HCT116 (cell line): ENCODE measurements around the gene JDP2.

Experiments used
- EZH2 ChIP-seq: fragments of 200-600 bp; sonication (generic); IDR thresholded peaks from 2 replicates; pipeline ENCODE4 v1.6.1; 2017; ENCODE audit warnings: antibody characterized with exemption, mixed run types
- FOSL1 ChIP-seq: IDR thresholded peaks from 2 replicates; pipeline ENCODE4 v1.6.1; 2012; ENCODE audit warnings: low read depth
- MAX ChIP-seq: IDR thresholded peaks from 2 replicates; pipeline ENCODE4 v1.6.1; 2012
- POLR2A ChIP-seq: IDR thresholded peaks from 2 replicates; pipeline ENCODE4 v1.7.0; 2011; ENCODE audit warnings: borderline replicate concordance; ENCODE audit not compliant: insufficient read depth, insufficient read length; ENCODE audit errors: extremely low read depth
- SIN3A ChIP-seq: IDR thresholded peaks from 2 replicates; pipeline ENCODE4 v1.6.1; 2012; ENCODE audit warnings: low read depth
- ZNF274 ChIP-seq: fragments of 200-500 bp; sonication (Bioruptor generic); IDR thresholded peaks from 2 replicates; pipeline ENCODE4 v1.6.1; 2014; ENCODE audit warnings: mild to moderate bottlenecking, low read depth, low read length, inconsistent platforms
- TF ChIP-seq, protein P1 (sequence below), 3 experiments: fragments of 200-600 bp in 1 of 3; sonication (generic) in 1 of 3; IDR thresholded peaks in 2 of 3; conservative IDR thresholded peaks in 1 of 3; 2 replicates each; pipeline ENCODE4 v1.5.1; 2012 to 2017; ENCODE audit warnings: low read depth in 2 of 3, low read length in 2 of 3, antibody characterized with exemption in 1 of 3, borderline replicate concordance in 1 of 3, control low read depth in 1 of 3, mild to moderate bottlenecking in 1 of 3, mixed read lengths in 1 of 3, mixed run types in 1 of 3, moderate library complexity in 1 of 3; ENCODE audit not compliant: insufficient read depth in 1 of 3

DNA sequence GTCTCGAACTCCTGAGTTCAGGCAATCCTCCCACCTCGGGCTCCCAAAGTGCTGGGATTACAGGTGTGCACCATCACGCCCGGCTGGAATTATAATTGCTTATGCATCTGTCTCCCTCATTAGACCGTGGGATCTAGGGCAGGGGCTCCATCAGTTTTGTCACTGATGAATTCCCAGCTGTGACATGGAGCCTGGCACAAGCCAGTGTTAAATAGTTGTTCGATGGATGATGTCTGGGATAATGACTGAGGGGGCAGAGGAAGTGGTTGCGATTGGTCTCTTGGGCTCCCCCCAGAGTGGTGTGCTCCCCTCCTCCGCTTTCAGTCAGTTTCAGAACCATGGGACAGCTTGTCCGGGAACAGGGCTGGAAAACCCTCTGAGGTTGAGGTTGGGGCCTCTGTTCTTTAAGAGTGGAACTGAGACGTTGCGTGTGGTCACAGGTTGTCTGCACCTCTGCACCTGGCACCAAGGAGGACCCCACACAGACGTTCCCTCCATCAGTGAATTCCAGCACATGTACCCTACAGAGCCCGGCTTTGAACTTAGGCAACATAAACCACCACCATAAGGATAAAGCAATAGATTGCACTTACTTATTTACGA lies 63.7 kb downstream of the JDP2 start:
- TF ChIP-seq, protein P1, sequence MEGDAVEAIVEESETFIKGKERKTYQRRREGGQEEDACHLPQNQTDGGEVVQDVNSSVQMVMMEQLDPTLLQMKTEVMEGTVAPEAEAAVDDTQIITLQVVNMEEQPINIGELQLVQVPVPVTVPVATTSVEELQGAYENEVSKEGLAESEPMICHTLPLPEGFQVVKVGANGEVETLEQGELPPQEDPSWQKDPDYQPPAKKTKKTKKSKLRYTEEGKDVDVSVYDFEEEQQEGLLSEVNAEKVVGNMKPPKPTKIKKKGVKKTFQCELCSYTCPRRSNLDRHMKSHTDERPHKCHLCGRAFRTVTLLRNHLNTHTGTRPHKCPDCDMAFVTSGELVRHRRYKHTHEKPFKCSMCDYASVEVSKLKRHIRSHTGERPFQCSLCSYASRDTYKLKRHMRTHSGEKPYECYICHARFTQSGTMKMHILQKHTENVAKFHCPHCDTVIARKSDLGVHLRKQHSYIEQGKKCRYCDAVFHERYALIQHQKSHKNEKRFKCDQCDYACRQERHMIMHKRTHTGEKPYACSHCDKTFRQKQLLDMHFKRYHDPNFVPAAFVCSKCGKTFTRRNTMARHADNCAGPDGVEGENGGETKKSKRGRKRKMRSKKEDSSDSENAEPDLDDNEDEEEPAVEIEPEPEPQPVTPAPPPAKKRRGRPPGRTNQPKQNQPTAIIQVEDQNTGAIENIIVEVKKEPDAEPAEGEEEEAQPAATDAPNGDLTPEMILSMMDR (IDR thresholded peaks at IDR 0.05 in 2 of 3, conservative IDR thresholded peaks at IDR 0.05 in 1 of 3; ENCODE audit: borderline replicate concordance in 1 of 3, insufficient read depth in 1 of 3, low read depth in 2 of 3, low read length in 2 of 3), result no peak
- no peak for TF ChIP-seq ZNF274
- TF ChIP-seq EZH2, result no peak
- no peak for TF ChIP-seq POLR2A
- no peak for TF ChIP-seq FOSL1
- TF ChIP-seq SIN3A, result no peak
- TF ChIP-seq MAX, result no peak
